Stimulated activated naive CD8-positive, alpha-beta T cell treated with anti-CD3 and anti-CD28 coated beads, Interleukin-15, Interleukin-2, amounts not matched to agents 100 ng/mL and 50 ng/mL, for 24 hours (primary cell): ENCODE measurements around the gene NEUROG3.

Experiments
- H3K27ac Mint-ChIP-seq: one replicate; pipeline ENCODE4 v1.8.0; 2021; ENCODE audit warnings: mild to moderate bottlenecking, mixed read lengths
- H3K27me3 Mint-ChIP-seq: one replicate; pipeline ENCODE4 v1.8.0; 2021; ENCODE audit warnings: mixed read lengths
- H3K36me3 Mint-ChIP-seq: one replicate; pipeline ENCODE4 v1.8.0; 2021; ENCODE audit warnings: low read depth, mixed read lengths
- H3K4me1 Mint-ChIP-seq: one replicate; pipeline ENCODE4 v1.8.0; 2021; ENCODE audit warnings: low read depth, mixed read lengths
- H3K4me3 Mint-ChIP-seq: one replicate; pipeline ENCODE4 v1.8.0; 2021; ENCODE audit warnings: mild to moderate bottlenecking, mixed read lengths
- H3K9me3 Mint-ChIP-seq: one replicate; pipeline ENCODE4 v1.8.0; 2021; ENCODE audit warnings: mixed read lengths

The NEUROG3 gene, protein sequence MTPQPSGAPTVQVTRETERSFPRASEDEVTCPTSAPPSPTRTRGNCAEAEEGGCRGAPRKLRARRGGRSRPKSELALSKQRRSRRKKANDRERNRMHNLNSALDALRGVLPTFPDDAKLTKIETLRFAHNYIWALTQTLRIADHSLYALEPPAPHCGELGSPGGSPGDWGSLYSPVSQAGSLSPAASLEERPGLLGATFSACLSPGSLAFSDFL

DNA sequence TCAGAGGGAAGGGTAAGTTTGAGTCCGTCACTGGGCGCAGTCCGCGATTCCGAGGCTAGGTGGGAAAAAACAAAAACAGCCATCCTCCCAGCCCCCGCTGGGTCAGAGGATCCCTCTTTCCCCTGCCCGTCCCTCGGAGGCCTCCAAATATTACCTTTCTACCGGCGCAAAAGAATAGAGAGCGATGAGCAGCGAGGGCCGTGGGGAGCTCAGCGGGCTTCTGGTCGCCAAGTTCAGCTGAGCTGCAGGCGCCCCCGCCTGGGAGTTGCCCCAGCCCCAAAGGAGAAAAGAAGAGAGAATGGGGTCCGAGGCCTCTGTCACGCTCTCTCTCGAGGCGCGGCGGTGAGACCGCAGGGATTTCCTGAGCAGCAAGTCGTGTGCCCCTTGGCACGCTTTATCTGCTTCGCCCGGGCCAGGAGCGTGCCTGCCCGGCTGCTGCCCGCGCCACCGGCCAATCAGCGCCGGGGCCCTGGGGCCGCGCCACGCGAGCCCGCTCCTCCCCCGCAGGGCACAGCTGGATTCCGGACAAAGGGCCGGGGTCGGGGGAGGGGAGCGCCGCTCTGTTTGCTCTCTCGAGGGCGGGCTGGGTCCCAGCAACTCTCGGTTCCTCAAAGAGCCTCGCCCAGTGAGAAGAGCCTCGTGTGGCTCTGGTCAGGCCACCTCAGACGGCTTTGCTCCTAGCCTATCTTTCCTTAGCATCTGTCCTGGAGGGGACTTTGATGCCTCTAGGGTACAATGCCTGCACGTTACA, at the start of gene NEUROG3:
Gene NEUROG3, minus strand, starts transcription at position 367 of the 751 bp plus-strand sequence. CDS start 379 bp downstream, outside the sequence.
- Mint-ChIP-seq H3K4me3 (peak within 1 kb of the TSS; percentile 74), H3K36me3 (no peaks in the 10 kb centered on the region), H3K27me3 (peaks cover 83% of the 10 kb centered on the region), H3K27ac (no peak within 1 kb of the TSS), H3K9me3 (no peaks in the 10 kb centered on the region), H3K4me1 (peaks cover 25% of the 10 kb centered on the region)

DNA sequence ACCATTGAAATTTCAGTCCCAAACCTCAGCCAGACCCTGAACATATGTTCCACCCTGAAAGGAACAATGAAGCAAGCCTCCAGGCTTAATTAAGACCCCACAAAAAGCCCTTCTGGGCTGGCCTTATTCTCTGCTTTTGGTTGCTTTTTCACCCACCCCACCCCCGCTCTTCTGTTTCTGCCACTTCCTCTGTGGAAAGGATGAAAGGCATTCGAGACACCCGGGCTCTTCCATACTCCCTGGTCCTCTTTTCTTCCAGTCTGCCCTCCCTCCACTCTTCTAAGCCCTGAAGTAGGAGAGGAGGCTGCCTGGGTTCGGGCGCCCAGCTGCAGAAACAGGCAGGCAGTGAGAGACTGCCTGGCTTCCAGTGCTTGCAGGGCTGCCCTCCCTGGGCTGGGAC, 47.4 kb upstream of the NEUROG3 start:
- no peak overlapping the region for H3K4me3 Mint-ChIP-seq
- peaks cover 21% of the 10 kb centered on the region for H3K4me1 Mint-ChIP-seq
- peaks cover 16% of the 10 kb centered on the region for H3K9me3 Mint-ChIP-seq
- no peaks in the 10 kb centered on the region for H3K27me3 Mint-ChIP-seq
- H3K36me3 Mint-ChIP-seq = peaks cover 8% of the 10 kb centered on the region
- no peak overlapping the region for H3K27ac Mint-ChIP-seq

DNA sequence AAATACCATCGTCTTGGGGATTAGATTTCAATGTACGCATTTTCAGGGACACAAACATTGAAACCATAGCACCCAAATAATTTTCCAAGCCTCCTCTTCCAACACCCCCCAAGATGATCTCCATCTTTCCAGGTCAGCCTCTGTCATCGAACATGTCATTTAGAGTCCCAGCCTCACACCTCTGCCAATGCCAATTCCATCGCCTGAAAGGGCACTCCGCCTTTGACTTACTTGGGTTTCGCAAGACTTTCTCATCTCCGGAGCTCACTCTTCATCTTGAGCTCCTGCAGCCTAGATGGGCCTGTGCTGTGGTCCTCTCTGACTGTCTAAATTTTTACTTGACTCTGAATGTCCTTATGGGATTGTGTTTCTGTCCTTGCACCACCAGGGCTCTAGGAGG, 46.4 kb upstream of the NEUROG3 start:
- Mint-ChIP-seq H3K4me3 (no peak overlapping the region), H3K27ac (no peak overlapping the region), H3K9me3 (peaks cover 16% of the 10 kb centered on the region), H3K4me1 (peaks cover 20% of the 10 kb centered on the region), H3K27me3 (no peaks in the 10 kb centered on the region), H3K36me3 (peaks cover 8% of the 10 kb centered on the region)

DNA sequence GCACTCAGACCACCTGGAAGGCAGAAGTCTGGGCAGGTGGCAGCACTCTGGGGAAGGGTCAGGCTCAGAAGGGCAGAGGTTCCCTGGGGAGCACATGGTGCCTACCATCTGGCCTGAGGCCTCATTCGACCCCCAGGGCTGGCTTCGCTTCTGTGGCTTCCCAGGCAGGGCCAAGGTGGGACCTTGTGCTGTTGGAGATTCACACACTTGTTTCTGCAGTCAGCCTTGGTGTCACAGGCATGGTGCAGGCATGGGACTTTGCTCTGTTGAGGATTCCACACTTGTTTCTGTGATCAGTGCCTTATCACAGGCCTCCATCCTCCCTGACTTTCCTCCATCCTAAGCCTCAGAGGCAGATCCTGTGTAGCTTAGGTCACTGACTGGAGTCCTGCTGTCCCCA, 45.5 kb upstream of the NEUROG3 start:
- Mint-ChIP-seq H3K4me3 (no peak overlapping the region), H3K36me3 (peaks cover 5% of the 10 kb centered on the region), H3K4me1 (peaks cover 11% of the 10 kb centered on the region)

DNA sequence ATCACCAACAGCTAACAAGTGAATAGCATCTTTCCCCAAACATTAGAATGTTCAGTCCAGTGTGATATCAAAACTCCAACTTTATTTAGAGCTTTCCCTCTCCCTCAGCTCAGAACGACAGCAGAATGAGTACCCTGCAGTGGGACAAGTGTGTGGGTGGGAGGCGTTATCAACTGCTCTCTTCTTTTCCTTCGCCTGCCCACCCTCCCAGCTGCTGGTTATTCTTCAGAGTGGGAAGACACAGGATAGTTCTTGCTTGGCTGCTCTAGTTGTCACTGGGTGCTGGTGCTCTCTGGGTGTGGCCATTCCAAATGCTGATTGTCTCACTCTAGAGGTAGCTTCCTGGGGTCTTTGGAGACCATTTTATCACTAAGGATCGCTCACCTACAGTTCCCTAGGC, 43.1 kb upstream of the NEUROG3 start:
- Mint-ChIP-seq H3K27ac (no peak overlapping the region), H3K4me1 (peaks cover 9% of the 10 kb centered on the region), H3K9me3 (no peaks in the 10 kb centered on the region), H3K4me3 (no peak overlapping the region), H3K36me3 (no peaks in the 10 kb centered on the region), H3K27me3 (no peaks in the 10 kb centered on the region)

More for the DNA sequence above, 45.5 kb upstream of the NEUROG3 start:
- Mint-ChIP-seq H3K9me3 (peaks cover 8% of the 10 kb centered on the region), H3K27ac (no peak overlapping the region), H3K27me3 (no peaks in the 10 kb centered on the region)

DNA sequence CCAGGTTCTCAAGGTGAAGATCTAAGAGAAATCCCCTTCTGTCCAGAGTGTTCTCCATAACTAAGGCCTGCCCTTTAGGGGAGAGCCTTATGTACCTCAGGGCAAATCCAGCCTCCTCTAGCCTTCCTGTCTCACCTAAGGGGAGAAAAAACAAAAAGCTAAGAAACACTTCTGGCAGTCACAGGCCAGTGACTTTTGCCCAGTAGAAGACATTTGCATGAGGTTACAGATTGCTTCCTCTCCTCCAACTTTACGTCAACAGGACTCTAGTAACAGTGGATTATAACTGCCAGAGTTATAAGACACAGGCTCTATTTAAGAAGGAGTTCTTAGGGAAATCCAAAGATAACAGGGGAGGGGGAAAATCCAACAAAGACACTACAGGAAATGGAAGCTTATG, 40.9 kb upstream of the NEUROG3 start:
- Mint-ChIP-seq H3K4me1 (no peaks in the 10 kb centered on the region), H3K4me3 (no peak overlapping the region), H3K9me3 (no peaks in the 10 kb centered on the region), H3K36me3 (no peaks in the 10 kb centered on the region), H3K27ac (no peak overlapping the region), H3K27me3 (no peaks in the 10 kb centered on the region)

DNA sequence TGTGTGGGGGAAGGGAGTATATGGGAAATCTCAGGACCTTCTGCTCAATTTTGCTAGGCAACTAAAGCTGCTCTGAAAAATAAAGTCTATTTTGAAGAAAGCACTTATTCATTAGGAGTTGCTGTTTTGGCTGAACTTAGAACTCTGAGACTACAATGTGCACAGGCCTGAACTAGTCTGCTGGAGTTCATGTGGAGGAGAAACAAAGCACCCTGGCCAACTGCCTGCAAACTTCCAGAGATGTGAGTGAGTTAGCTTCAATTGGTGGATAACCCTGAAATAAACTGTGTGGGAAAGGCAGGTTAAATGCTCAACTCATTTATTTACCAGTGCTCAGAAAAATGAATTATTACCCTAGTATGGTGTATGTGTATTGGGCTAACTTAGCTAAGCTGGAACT, 39.5 kb upstream of the NEUROG3 start:
- H3K4me1 Mint-ChIP-seq = no peaks in the 10 kb centered on the region
- H3K27me3 Mint-ChIP-seq = peaks cover 3% of the 10 kb centered on the region
- no peak overlapping the region for H3K4me3 Mint-ChIP-seq
- no peak overlapping the region for H3K27ac Mint-ChIP-seq
- H3K36me3 Mint-ChIP-seq = no peaks in the 10 kb centered on the region
- peaks cover 4% of the 10 kb centered on the region for H3K9me3 Mint-ChIP-seq

DNA sequence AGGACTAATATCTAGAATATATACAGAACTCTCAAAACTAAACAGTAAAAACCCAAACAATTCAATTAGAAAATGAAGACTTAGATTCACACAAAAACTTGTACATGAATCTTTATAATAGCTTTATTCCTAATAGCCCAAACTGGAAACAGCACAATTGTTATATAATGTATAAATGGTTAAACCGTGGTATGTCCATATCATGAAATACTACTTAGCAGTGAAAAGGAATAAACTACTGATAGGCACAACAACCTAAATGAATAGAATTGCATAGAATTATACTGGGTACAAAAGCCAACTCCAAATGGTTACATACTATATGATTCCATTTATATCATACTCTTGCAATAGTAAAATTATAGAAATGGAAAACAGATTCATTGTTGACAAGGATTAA, 35.9 kb upstream of the NEUROG3 start:
- peaks cover 17% of the 10 kb centered on the region for H3K27me3 Mint-ChIP-seq

DNA sequence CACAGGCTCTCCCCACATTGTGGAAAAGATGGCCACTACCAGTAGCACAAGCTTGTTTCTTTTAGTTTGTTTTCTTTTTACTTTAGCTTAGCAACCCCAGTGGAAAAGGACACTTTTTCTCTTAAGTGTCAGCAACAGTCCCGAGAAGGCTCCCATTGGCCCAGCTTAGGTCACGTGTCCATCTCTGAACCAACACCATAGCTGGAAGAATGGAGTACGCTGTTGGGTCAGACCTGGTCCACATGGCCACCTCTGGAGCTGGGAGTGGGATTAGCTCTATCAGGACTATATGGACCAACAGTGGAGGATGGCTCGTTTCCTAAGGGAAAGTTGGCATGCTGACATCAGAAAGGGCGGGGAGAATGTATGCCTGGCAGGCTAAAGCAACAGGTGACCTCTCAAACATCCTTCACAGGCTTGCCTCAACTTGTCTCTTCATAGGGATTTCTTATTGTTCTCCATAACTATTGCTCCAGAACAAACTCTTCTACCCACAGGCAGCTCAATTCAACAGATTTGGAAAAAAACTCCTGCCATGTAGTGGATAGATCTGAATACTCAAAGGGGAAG, 27.6 kb upstream of the NEUROG3 start:
- no peaks in the 10 kb centered on the region for H3K36me3 Mint-ChIP-seq

More for the DNA sequence above, 35.9 kb upstream of the NEUROG3 start:
- Mint-ChIP-seq H3K27ac (no peak overlapping the region), H3K4me1 (no peaks in the 10 kb centered on the region), H3K4me3 (no peak overlapping the region), H3K9me3 (peaks cover 9% of the 10 kb centered on the region), H3K36me3 (no peaks in the 10 kb centered on the region)

DNA sequence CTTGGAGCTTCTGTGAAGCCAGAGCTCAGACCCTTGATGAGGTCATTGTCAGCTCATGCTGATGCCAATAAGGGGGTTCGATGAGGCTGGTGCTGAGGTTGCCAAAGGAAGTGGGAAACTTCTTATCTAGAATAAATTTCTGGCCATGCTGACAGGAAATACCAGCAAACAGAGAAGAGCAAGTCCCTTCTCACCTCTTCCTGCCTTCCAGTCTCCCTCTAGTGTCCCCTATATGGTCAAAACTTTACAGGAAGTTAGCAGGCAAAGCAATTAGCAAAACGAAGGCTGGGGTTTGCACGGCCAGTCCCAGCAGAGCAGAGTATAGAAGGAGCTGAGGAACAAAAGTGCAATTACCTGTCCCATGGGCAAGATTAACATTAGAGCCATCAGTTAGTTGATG, 15.1 kb upstream of the NEUROG3 start:
- no peaks in the 10 kb centered on the region for H3K27me3 Mint-ChIP-seq
- no peak overlapping the region for H3K27ac Mint-ChIP-seq
- H3K36me3 Mint-ChIP-seq = no peaks in the 10 kb centered on the region
- H3K9me3 Mint-ChIP-seq = no peaks in the 10 kb centered on the region
- peaks cover 12% of the 10 kb centered on the region for H3K4me1 Mint-ChIP-seq
- no peak overlapping the region for H3K4me3 Mint-ChIP-seq

More for the DNA sequence above, 27.6 kb upstream of the NEUROG3 start:
- no peaks in the 10 kb centered on the region for H3K4me1 Mint-ChIP-seq
- H3K9me3 Mint-ChIP-seq = no peaks in the 10 kb centered on the region
- no peak overlapping the region for H3K27ac Mint-ChIP-seq
- no peak overlapping the region for H3K4me3 Mint-ChIP-seq
- H3K27me3 Mint-ChIP-seq = peaks cover 48% of the 10 kb centered on the region

DNA sequence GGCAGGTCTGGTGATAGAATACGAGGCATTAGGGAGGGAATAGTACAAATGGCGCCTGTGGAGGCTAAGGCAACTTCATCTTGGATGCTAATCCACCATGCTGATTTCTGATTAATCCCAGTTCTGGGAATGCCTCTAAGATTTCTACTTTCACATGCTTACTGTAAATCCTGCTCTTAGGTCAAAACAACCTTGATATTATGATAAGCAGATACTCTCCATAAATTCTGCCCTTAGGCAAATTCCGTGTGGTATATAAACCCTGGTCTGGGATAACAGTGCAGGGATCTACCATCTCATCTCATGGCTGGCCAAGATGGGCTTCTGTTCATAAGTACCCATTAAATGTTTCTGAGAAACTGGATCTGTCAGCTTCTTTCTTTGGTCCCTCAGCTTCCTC, 11.4 kb upstream of the NEUROG3 start:
- Mint-ChIP-seq H3K27me3 (peaks cover 17% of the 10 kb centered on the region), H3K36me3 (no peaks in the 10 kb centered on the region), H3K4me1 (peaks cover 12% of the 10 kb centered on the region), H3K9me3 (no peaks in the 10 kb centered on the region), H3K27ac (no peak overlapping the region), H3K4me3 (no peak overlapping the region)

DNA sequence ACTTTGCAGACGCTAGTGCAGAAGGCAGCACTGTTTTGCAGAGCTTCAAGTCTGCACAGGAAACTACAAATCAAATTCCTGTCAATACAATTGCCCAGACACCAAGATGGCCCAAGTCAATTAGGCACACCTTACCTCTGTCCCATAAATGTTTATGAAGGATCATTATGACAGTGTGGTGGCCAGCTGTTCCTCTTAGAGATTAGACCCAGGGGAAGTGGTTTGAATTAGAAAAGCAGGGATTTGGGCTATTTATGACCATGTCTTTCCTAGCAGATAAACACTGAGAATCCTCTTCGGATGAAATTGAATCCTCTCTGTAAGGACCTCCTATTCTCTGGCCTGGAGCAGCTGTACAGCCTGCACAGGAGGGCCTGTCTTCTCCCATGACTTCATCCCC, 9.9 kb upstream of the NEUROG3 start:
- no peaks in the 10 kb centered on the region for H3K36me3 Mint-ChIP-seq
- H3K9me3 Mint-ChIP-seq = no peaks in the 10 kb centered on the region
- H3K4me3 Mint-ChIP-seq = no peak overlapping the region
- H3K27ac Mint-ChIP-seq = no peak overlapping the region
- H3K4me1 Mint-ChIP-seq = peaks cover 3% of the 10 kb centered on the region
- H3K27me3 Mint-ChIP-seq = peaks cover 32% of the 10 kb centered on the region

DNA sequence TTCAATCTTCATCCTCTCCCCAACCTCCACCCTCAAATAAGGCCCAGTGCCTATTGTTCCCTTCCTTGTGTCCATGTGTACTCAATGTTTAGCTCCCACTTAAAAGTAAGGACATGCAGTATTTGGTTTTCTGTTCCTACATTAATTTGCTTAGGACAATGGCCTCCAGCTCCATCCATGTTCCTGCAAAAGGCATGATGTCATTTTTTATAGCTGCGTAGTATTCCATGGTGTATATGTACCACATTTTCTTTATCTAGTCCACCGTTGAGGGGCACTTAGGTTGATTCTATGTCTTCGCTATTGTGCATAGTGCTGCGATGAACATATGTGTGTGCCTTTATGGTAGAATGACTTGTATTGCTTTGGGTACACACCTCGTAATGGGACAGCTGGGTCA, 7.2 kb upstream of the NEUROG3 start:
- no peaks in the 10 kb centered on the region for H3K9me3 Mint-ChIP-seq
- H3K27me3 Mint-ChIP-seq = peaks cover 53% of the 10 kb centered on the region
- H3K4me3 Mint-ChIP-seq = no peak overlapping the region
- H3K27ac Mint-ChIP-seq = no peak overlapping the region
- no peaks in the 10 kb centered on the region for H3K4me1 Mint-ChIP-seq
- H3K36me3 Mint-ChIP-seq = no peaks in the 10 kb centered on the region

DNA sequence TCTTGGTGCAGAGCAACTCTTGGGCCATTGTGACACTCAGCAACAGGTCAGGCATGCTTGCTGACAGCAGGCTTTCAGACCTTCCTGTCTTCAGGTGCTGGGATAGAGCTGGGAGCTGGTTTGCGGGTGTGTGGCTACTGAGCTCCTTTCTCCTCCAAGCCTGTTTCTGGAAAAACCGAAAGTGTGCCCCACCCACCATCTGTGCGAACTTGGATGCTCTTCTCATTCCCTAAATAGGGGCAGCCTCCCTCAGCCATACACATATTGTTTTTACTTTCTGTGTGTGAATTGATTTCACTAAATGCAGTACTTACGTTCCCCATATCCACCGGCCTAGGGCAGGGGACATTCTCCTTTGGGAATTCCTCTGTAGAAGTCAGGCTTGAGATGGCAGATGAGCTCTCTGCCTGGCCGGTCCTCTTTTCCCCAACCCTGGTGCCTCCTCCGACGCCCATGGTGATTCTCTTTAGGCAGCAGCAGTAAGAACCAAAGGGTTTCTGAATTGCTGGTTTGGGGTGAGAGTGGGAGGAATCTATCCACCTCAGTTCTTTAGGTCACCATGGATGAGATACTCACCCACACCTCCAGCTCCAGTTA, 6.3 kb upstream of the NEUROG3 start:
- Mint-ChIP-seq H3K4me3 (no peak overlapping the region), H3K27ac (no peak overlapping the region), H3K4me1 (peaks cover 4% of the 10 kb centered on the region), H3K36me3 (no peaks in the 10 kb centered on the region), H3K27me3 (peaks cover 62% of the 10 kb centered on the region), H3K9me3 (no peaks in the 10 kb centered on the region)

DNA sequence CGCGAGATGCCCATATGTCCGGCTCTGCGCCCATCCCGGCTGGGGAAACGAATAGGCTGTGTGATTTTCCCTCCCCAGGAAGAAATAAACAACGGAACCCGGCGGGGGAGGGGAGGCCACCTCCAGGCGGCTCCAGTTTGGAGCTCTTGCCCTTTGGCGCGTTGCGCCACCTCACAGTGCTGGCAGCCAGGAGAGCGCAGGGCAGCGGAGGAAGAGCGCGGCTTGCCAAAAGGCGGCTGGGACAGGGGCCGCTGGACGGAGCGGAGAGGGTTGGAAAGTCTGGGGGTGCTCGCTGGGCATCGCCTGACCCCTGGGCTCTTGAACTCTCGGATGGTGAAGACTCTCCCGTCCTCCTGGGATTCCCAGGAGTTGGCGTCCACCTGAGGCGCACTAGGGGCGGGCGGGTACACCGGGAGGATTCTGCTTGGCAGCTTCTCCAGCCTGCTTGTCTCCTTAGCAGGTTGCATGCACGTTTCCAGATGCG, 5.3 kb upstream of the NEUROG3 start:
- peaks cover 13% of the 10 kb centered on the region for H3K4me1 Mint-ChIP-seq
- H3K36me3 Mint-ChIP-seq = no peaks in the 10 kb centered on the region
- H3K9me3 Mint-ChIP-seq = no peaks in the 10 kb centered on the region
- H3K4me3 Mint-ChIP-seq = no peak overlapping the region
- H3K27me3 Mint-ChIP-seq = peaks cover 72% of the 10 kb centered on the region
- H3K27ac Mint-ChIP-seq = no peak overlapping the region
